ENCODE data around the gene KIAA1671.
"Not testable (repeated sequence)": the region's sequence is repeated elsewhere in the genome, so short reads cannot be mapped to it uniquely, and the experiment has no call there.

Gene KIAA1671

DNA sequence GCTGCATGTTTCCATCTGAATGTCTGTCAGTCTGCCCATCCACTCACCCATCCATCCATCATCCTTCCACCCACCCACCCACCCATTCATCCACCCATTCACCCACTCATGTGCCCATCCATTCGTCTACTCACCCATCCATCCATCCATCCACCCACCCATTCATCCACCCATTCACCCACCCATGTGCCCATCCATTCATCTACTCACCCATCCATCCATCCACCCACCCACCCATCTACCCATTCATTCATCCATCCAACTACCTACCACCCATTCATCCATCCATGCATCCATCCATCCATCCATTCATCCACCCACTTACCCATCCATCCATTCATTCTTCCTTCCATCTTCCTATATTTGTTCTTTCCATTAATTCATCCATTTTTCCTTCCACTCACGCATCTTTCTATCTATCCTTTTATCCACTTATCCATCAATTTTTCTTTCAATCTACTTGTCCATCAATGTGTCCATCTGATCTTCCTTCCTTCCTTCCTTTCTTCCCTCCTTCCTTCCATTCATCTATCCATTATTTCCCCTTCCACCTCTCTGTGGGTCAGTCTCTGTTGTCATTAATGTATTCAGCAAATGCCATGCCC lies 255.1 kb downstream of the KIAA1671 start:
- no peak for DNase-seq

- DNase-seq: no peak
Observed at GRCh38 chr22:25208328-25208727, 255.8 kb downstream of the KIAA1671 start.

DNA sequence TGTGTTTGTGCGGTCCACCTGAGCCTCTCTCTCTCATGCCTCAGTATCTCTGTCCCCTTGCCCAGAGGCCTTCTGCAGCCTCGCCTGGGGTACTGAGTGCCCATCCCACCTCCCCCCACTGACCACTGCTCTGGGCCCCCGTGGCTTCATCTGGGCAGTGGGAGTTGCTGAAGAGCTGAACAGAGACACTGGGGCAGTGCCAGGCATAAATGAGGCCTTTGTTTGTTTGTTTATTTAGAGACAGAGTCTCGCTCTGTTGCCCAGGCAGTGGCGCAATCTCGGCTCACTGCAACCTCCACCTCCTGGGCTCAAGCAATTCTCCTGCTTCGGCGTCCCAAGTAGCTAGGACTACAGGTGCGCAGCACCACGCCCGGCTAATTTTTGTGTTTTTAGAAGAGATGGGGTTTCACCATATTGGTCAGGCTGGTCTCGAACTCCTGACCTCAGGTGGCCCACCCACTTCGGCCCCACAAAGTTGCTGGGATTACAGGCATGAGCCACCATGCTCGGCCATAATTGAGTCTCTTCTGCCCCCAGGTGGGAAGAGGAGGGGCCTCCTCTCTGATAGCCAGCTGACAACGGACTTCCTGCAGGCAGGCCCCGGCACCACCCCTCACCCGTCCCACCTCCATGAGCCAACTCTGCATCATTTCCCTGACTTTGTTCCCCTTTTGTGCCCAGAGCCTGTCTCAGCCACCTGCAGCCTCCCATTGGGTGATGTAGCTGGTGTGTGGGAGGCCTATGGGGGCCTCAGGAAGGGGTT lies 256.4 kb downstream of the KIAA1671 start:
- DNase-seq: no peak

DNA sequence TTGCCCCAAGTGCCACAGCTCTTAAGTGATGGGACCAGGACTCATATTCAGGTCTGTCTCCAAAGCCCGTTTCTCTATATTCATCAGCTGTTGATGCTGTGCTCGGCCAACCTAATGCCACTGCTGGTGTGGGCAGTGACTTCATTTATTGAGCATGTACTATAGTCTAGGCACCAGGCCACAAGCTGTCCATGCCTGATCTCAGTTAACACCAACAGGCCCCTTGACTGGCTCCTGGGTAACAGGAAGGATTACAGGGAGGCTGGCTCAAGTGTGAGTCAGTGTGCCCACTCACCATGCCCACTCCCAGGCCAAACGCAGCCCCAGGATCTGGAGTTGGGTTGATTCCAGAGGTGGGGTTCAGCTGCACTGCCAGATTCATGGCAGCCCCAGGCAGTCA lies 258.3 kb downstream of the KIAA1671 start:
- no peak for DNase-seq

GRCh38 chr22:25212337-25212736 lies 259.8 kb downstream of the KIAA1671 start:
- DNase-seq: no peak

GRCh38 chr22:25213221-25213620 lies 260.7 kb downstream of the KIAA1671 start:
- no peak for DNase-seq

DNA sequence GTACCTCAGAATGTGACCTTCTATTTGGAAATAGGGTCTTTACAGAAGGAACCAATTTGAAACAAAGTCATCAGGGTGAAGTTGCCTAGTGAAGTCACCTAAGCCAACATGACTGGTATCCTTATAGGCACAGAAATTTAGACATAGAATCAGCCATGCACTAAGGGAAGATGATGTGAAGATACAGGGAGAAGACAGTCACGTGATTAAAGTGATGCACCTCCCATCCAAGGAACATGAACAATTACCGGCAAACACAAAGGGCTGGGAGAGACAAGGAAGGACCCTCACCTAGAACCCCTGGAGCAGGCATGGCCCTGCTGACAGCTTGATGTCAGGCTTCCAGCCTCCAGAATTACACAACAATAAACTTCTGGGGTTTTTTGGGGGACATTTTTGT lies 263.7 kb downstream of the KIAA1671 start:
- DNase-seq: no peak

GRCh38 chr22:25219211-25219689 lies 266.7 kb downstream of the KIAA1671 start, which contains the start of gene CRYBB2:
Gene CRYBB2, plus strand, starts transcription at chr22:25219639. Its CDS starts 1,791 bp downstream, at chr22:25221430.
- no peak for DNase-seq

- no peak for DNase-seq
Observed at GRCh38 chr22:25219948-25220442, 267.5 kb downstream of the KIAA1671 start.

- no peak for DNase-seq
Observed at GRCh38 chr22:25221790-25222189, 269.3 kb downstream of the KIAA1671 start.

DNA sequence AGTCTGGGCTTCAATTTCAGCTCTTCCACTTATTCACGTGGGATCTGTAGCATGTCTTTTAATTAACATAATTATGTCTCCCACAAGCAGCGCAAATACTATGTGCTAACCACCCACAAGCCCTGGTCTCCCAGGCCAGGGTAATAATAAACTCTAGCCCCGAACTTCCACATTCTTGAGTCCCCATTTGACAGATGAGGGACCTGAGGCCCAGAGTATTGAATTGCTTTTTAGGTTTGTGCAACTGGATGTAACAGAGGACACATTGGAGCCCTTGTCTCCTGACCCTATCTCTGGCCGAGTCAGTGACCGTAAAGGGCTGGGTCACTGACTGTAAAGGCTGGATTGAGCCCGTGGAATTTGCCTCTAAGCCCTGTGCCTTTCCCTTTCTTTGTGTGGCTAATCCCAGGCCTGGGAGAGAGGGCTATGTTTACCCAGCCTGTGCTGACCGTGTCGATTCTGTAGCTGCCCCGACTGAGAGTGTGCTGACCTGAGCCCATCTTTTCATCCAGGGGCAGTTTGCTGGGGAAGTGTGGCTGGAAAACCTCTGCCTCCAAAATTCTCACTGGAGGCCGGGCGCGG lies 270.8 kb downstream of the KIAA1671 start:
- DNase-seq: no peak

DNA sequence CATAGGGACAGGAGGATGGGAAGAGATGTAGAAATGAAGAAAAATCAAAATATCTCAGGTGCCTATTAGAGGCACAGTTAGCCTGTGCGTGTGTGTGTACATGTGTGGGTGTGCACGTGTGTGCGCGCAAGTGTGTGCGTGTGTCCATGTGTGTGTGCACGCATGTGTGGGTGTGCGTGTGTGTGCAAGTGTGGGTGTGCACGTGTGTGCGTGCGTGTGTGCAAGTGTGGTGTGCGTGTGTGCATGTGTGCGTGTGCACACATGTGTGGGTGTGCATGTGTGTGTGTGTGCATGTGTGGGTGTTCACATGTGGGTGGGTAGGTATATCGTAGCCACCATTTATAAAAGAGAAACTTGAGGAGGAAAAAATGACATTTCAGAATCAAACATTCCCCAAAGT lies 276.3 kb downstream of the KIAA1671 start:
- DNase-seq: no peak

GRCh38 chr22:25230760-25231159 lies 278.2 kb downstream of the KIAA1671 start:
- DNase-seq: not testable (repeated sequence)

DNA sequence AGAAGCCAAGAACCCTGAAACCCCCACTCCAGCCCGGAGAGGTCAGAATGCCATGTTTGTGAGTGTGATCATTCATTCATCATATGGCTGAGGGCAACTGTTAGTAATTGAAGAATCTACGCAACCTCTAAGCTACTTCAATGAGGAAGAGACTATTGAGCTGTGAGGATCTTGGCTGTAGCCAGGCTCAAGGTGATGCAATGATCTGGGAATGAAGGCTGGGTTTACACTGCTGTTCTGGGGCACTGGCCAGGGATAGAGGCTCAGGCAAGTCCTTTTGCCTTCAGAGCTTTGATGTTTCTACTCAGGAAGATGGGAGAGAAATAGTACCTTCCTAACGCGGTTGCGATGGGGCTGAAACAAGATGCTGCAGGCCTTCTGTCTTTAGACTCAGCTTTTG lies 279.8 kb downstream of the KIAA1671 start:
- DNase-seq: no peak

GRCh38 chr22:25233706-25234105 lies 281.2 kb downstream of the KIAA1671 start:
- DNase-seq: not testable (repeated sequence)

GRCh38 chr22:25235547-25236290 lies 283.2 kb downstream of the KIAA1671 start:
- peak; percentile 26 for DNase-seq

DNA sequence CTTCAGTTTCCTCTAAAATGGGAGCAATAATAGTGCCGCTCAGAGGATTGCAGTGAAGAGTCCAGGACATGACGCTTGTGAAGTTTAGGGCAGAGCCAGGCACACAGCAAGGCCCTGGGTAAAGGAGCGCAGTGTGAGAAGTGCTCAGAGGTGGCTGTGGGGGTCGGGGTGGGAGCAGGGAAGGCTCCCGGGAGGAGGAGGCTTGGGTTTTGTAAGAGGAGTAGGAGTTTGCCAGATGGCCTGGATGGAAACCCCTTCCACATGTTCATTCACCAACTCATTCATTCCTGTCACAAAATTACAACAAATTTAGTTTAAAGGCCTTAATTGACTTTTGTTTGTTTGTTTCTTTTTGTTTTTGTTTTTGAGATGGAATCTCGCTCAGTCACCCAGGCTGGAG lies 283.9 kb downstream of the KIAA1671 start:
- no peak for DNase-seq

DNA sequence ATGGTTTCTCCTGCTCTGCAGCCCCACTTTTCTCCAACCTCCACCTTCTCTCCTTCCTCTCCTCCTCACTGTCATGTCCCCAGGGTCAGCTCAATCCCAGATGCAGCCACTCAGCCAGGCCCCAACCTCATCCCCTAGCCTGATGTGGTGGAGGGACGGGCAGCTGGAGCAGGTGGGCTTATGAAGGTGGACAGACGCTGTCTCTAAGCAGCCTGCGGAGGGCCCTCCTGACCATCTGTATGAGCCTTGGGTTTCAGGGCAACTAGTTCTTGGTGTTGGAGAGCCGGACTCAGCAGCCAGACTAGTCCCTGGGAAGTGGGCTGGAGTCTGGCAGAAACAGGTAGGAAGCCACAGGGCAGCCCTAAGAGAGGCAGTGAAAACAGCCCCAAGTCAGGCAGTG lies 285.0 kb downstream of the KIAA1671 start:
- DNase-seq: no peak

- DNase-seq: not testable (repeated sequence)
Observed at GRCh38 chr22:25238058-25238457, 285.5 kb downstream of the KIAA1671 start.

All from NCI-H1048 (cell line).